Measurements from ENCODE around the gene MAPK6.

The MAPK6 gene

GRCh38 chr15:51973220-51973619 lies 45.8 kb upstream of the MAPK6 start:
- in situ Hi-C loops (cut with HindIII; ENCODE audit: low pct_ligation_motif_present, low sequenced_read_pairs), result no loop called here
- Histone ChIP-seq H3K27me3 (replicated peaks) (no peaks in the 10 kb centered on the region), H3K36me3 (replicated peaks) (peaks cover 2% of the 10 kb centered on the region), H3K27ac (no peak overlapping the region), H3K4me3 (ENCODE audit: low read depth, low read length) (no peak overlapping the region)
- no peak for DNase-seq
- no peak for TF ChIP-seq CTCF (IDR thresholded peaks at IDR 0.05; ENCODE audit: low read depth, low read length, missing control alignments)

GRCh38 chr15:51973775-51974174 lies 45.2 kb upstream of the MAPK6 start:
- no peak overlapping the region for H3K27ac ChIP-seq
- in situ Hi-C loops (cut with HindIII; ENCODE audit: low pct_ligation_motif_present, low sequenced_read_pairs), result no loop called here
- TF ChIP-seq CTCF (IDR thresholded peaks at IDR 0.05; ENCODE audit: low read depth, low read length, missing control alignments), result no peak
- no peaks in the 10 kb centered on the region for H3K27me3 ChIP-seq (replicated peaks)
- DNase-seq, result no peak
- H3K4me3 ChIP-seq (ENCODE audit: low read depth, low read length), result no peak overlapping the region
- peaks cover 2% of the 10 kb centered on the region for H3K36me3 ChIP-seq (replicated peaks)

- peak; percentile 53 for DNase-seq
- no peaks in the 10 kb centered on the region for H3K27me3 ChIP-seq (replicated peaks)
- H3K27ac ChIP-seq, result peak overlapping the region; percentile 55
- in situ Hi-C loops (cut with HindIII; ENCODE audit: low pct_ligation_motif_present, low sequenced_read_pairs), result no loop called here
- peak; percentile 44 for TF ChIP-seq CTCF (IDR thresholded peaks at IDR 0.05; ENCODE audit: low read depth, low read length, missing control alignments)
- H3K36me3 ChIP-seq (replicated peaks), result no peaks in the 10 kb centered on the region
- no peak overlapping the region for H3K4me3 ChIP-seq (ENCODE audit: low read depth, low read length)
Measured at GRCh38 chr15:51982013-51982769, 36.8 kb upstream of the MAPK6 start.

- Histone ChIP-seq H3K27ac (no peak overlapping the region), H3K27me3 (replicated peaks) (no peaks in the 10 kb centered on the region), H3K4me3 (ENCODE audit: low read depth, low read length) (no peak overlapping the region), H3K36me3 (replicated peaks) (no peaks in the 10 kb centered on the region)
- TF ChIP-seq CTCF (IDR thresholded peaks at IDR 0.05; ENCODE audit: low read depth, low read length, missing control alignments), result no peak
- no peak for DNase-seq
- in situ Hi-C loops (cut with HindIII; ENCODE audit: low pct_ligation_motif_present, low sequenced_read_pairs), result no loop called here
Measured at GRCh38 chr15:51982770-51983103, 36.3 kb upstream of the MAPK6 start.

GRCh38 chr15:51991141-51991540 lies 27.9 kb upstream of the MAPK6 start:
- DNase-seq, result no peak
- no peak for TF ChIP-seq CTCF (IDR thresholded peaks at IDR 0.05; ENCODE audit: low read depth, low read length, missing control alignments)
- Histone ChIP-seq H3K4me3 (ENCODE audit: low read depth, low read length) (no peak overlapping the region), H3K27ac (no peak overlapping the region), H3K36me3 (replicated peaks) (no peaks in the 10 kb centered on the region), H3K27me3 (replicated peaks) (no peaks in the 10 kb centered on the region)
- in situ Hi-C loops (cut with HindIII; ENCODE audit: low pct_ligation_motif_present, low sequenced_read_pairs), result no loop called here

- Histone ChIP-seq H3K36me3 (replicated peaks) (no peaks in the 10 kb centered on the region), H3K27me3 (replicated peaks) (no peaks in the 10 kb centered on the region), H3K27ac (no peak overlapping the region), H3K4me3 (ENCODE audit: low read depth, low read length) (no peak overlapping the region)
- TF ChIP-seq CTCF (IDR thresholded peaks at IDR 0.05; ENCODE audit: low read depth, low read length, missing control alignments), result no peak
- no peak for DNase-seq
- in situ Hi-C loops (cut with HindIII; ENCODE audit: low pct_ligation_motif_present, low sequenced_read_pairs), result no loop called here
Measured at GRCh38 chr15:51992953-51993352, 26.1 kb upstream of the MAPK6 start.
